T-helper 1 cell treated with Interleukin-12 subunit alpha and Interleukin-12 subunit beta and Interleukin-4 antibody, amounts not matched to agents 30 ng/mL and 1 ng/mL, for 36 hours (primary cell): ENCODE results near the gene ISY1. TPM values are rescaled to one million over a fixed set of nuclear protein-coding genes. Genes with fewer than 3 reads are reported as not detected.

Source experiments
- intact Hi-C: fragments of 100-400 bp; cut with micrococcal nuclease; formaldehyde crosslinking; loops from one replicate; pipeline ENCODE4 v1.15.1; 2024
- total RNA-seq: library from RNA; stranded (reverse); gene quantifications from 2 replicates; pipeline ENCODE4 v1.2.3, GENCODE V29; 2022

ISY1 gene
- 66.5 and 68.5 TPM in 2 replicates for total RNA-seq

DNA sequence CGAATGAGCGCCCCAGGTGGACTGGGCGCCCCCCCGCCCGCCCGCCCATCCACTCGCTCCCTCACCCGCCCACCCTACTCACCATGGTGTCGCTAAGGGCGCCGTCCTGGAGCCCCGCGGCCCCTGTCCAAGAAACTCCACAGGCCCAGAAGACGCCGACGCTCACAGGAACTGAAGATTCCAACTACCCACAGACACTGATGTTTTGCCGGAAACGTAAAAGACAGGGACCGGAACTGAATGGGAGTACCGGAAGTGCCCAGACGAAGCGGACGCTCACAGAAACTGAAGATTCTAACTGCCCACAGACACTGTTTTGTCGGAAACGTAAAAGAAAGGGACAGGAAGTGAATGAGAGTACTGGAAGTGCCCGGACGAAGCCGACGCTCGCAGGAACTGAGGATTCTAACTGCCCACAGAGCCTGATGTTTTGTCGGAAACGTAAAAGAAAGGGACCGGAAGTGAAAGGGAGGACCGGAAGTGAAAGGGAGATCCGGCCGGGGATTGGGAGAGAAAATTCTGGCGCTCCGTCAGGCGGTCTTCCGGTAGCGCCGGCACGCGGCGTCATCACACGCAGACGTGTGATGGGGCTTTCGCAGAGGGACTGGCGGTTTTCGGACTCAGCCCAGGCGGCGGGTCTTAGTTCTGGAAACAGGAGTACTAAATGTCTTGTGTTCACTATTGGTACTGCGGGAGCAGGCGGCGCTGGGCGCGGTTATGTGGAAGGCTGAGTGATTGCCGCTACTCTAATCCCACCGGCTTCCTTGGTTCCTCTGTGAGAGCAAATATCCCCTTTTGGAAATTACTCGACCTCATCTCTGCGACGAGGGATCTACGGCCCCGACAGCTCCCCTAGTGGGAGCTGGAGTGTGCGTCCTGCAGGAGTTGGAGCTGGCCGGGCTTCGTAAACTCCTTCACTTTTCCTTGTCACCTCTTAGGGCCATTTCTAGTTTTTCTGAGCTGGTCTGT lies at the start of gene ISY1:
ISY1 (minus strand) TSS at position 173 of the 969 bp plus-strand sequence; CDS start at position 85, 88 bp downstream.
- intact Hi-C loops, result loop anchor here (1.0 kb wide), 14 partner anchors 23 to 1109 kb away; partner anchors contain the start of genes CFAP92, COPG1, HMCES and RPN1

GRCh38 chr3:129207479-129207878 lies 46.6 kb upstream of the ISY1 start:
- intact Hi-C loops, result no loop called here

- intact Hi-C loops, result no loop called here
Measured at GRCh38 chr3:129205109-129205832, 44.4 kb upstream of the ISY1 start.

DNA sequence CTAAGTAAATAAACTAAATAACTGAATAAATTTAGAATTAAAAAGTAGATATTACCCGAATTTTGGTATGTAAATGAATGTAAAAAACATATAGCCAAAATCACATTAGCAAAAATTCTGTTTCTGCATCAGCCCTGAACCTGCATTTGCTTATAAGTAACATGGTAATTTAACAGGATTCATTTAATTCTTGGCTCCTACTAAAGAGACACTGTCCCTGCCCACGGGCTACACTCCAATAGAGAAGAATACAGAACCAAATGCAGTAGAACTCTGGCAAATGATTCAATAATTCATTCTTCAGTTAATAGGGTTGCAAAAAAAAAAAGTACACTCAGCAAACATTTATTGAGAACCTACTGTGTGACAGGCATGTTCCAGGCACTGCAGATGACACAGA lies 43.6 kb upstream of the ISY1 start:
- intact Hi-C loops, result no loop called here

DNA sequence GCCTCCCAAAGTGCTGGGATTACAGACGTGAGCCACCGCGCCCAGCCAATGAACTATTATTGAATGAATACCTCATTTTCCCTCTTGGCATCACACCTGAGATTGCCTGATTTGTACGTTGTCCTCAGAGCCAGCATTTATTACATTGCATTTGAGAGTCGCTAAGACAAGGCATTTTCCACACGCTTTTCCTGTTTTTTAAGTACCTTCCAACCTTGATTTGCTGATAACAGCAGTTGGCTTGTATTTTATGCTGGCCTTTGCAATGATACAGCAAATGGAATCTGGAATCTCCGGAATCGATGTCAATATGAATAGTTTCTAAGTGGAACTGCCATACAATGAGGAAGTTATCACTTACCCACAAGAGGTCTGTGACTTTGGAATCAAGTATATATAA lies 38.5 kb upstream of the ISY1 start:
- intact Hi-C loops, result no loop called here

DNA sequence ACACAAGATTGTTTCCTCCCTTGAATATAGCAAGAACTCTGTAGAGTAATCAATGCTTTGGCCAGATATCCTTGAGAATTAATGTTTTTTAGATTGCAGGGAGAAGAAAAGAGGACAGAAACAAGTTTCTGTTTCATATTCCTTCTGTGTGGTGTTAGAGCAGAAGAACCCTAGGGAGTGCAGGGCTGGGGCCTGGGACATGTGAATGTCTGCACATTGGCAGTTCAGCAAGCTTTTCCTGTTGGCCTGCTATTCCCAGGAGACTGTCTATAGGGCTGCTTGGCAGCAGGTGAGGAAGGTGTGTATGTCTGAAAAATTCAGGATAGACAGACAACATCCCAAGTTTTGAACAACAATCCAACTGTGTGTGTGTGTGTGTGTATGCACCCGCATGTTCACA lies 36.5 kb upstream of the ISY1 start:
- intact Hi-C loops, result no loop called here

- intact Hi-C loops, result no loop called here
Measured at GRCh38 chr3:129196601-129197000, 35.7 kb upstream of the ISY1 start.

GRCh38 chr3:129195731-129196256 lies 34.9 kb upstream of the ISY1 start:
- intact Hi-C loops, result no loop called here

- intact Hi-C loops, result loop anchor here (10.0 kb wide), 1 partner anchor 465 kb away; the partner anchor contains the start of gene RAB7A
Measured at GRCh38 chr3:129189793-129190192, 28.9 kb upstream of the ISY1 start.

DNA sequence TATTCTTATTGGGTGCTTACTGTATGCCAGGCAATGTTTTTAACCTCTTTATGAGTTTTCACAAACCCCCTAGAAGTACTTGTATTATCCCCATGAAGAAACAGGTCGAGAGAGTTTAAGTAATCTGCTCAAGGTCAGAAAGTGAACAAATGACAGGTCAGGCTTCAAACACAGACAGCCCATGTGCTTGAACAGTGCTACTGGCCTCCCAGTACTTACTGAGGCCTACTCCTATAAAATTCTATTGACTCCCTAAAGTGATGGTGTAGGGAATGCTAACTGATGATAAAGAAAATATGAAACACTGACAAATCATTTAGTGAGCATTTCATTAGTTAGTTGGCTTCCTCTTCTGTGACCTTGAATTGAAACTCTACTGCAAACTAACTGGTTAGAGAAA lies 27.0 kb upstream of the ISY1 start:
- intact Hi-C loops, result loop anchor here (10.0 kb wide), 1 partner anchor 463 kb away; the partner anchor contains the start of gene RAB7A

- intact Hi-C loops, result loop anchor here (2.0 to 10.0 kb wide), 3 partner anchors 53 to 461 kb away; partner anchors contain the start of gene RAB7A
Measured at GRCh38 chr3:129185783-129186182, 24.9 kb upstream of the ISY1 start.

DNA sequence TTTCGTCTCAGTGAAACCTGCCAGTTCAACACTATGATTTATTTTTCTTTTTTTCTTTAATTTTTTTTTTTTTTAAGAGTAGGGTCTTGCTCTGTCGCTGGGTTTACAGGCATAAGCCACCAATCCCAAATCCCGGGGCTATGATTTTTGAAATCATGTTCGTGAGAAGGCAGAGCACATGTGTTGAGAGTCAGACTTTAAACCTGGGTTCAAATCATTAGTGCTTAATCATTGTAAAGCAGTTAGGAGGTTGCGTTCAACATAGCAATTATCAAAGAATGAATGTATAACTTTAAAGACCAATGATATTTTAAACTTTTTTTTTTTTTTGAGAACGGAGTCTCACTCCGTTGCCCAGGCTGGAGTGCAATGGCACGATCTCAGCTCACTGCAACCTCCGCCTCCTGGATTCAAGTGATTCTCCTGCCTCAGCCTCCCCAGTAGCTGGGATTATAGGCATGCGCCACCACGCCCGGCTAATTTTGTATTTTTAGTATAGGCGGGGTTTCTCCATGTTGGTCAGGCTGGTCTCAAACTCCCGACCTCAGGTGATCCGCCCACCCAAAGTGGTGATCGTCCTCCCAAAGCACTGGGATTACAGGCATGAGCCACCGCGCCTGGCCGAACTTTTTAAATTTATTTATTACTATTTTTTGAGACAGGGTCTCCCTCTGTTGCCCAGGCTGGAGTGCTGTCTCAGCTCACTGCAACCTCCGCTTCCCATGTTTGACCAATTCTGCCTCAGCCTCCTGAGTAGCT lies 24.1 kb upstream of the ISY1 start:
- intact Hi-C loops, result loop anchor here (1.0 to 10.0 kb wide), 15 partner anchors 24 to 460 kb away; partner anchors contain the start of genes ACAD9, CFAP92, COPG1 and HMCES

DNA sequence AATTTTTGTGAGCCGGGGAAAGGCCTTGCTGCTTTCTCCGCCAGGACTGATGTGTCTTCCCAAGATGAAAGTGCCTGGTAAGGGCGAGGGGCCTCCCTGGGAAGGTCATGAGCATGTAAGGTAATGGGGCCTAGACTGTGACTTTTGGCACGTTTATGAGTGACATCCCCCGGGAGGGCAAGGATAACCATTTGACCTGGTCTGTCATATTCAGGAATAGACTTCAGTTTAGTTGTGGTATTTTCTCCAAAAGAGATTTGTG lies 23.5 kb upstream of the ISY1 start:
- intact Hi-C loops, result loop anchor here (1.0 to 10.0 kb wide), 15 partner anchors 23 to 460 kb away; partner anchors contain the start of genes ACAD9, CFAP92, COPG1 and HMCES

DNA sequence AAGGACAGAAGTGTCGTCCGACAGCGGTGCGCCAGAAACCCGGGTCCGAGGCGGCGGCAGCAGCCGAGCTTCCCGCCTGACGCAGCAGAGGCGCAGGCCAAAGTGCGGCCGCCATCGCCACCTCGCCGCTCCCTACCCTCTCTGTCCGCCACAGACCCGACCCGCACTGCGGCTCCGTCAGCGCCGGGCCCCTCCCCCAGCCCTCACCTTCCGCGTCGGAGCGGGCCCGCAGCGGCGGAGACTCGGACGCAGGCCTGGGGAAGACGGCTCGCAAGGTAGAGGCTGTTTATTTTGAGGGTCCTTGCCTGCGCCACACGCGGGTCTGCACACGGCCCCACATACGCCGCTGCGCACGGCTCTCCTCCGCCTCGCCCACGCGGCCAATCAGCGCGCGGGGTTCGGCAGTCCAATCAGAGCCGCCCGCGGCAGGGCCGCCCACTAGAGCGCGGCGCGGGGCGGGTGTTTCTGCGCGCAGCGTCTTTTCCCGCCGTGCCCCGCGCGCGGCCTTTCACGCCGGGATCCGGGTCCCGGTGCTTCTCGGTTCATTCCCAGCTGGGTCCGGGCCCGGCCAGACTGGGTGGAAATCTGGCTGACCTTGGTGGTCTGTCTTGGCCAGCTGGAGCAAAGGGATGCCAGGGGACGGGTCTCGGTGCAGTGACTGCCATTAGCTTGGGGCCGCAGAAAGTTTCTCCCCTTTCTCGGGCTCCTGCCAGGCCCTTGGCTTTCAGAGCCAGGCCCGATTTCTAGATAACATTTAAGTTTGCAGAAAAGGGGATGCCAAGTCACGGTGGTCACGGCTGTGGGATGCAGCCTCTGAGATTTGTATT lies 22.9 kb upstream of the ISY1 start, which contains the start of gene CNBP:
CNBP (minus strand) TSS at position 328 of the 827 bp plus-strand sequence. CDS start 12,139 bp downstream, outside the sequence.
- intact Hi-C loops, result loop anchor here (1.0 to 10.0 kb wide), 16 partner anchors 22 to 459 kb away; partner anchors contain the start of genes ACAD9, CFAP92, COPG1 and HMCES

DNA sequence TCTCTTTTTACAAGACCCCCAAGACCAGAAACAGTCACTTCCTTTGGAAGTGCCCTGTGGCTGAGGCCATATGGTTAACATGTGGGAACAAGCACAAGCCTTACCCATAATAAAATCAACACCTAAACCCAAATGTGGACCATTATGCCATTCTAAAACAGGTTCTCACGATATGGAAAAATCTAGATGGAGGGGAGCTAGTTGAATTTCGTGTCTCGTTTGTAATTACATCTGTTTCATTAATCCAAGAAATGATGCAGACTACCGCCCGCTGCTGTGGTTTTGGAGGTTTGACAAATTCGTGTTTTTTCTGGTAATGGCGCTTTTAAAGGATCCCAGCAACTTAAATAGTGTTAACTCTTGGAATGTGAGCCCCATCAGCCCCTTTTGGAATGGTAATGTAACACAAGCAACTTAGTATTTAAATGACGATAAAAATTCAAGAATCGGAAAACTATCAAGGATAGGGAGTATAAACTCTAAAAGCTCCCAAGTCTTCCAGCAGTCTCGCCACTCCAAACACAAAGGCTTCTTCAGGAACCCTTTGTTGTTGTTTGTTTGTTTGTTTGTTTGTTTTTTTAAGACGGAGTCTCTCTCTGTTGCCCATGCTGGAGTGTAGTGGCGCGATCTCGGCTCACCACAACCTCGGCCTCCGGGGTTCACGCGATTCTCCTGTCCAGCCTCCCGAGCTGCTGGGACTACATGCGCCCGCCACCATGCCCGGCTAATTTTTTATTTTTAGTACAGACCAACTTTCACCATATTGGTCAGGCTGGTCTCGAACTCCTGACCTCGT lies 21.7 kb upstream of the ISY1 start:
- intact Hi-C loops, result loop anchor here (1.0 to 10.0 kb wide), 5 partner anchors 62 to 458 kb away; partner anchors contain the start of genes ACAD9 and RAB7A

- intact Hi-C loops, result loop anchor here (1.0 to 10.0 kb wide), 5 partner anchors 130 to 457 kb away; partner anchors contain the start of genes ACAD9 and RAB7A
Measured at GRCh38 chr3:129181819-129182218, 21.0 kb upstream of the ISY1 start.

DNA sequence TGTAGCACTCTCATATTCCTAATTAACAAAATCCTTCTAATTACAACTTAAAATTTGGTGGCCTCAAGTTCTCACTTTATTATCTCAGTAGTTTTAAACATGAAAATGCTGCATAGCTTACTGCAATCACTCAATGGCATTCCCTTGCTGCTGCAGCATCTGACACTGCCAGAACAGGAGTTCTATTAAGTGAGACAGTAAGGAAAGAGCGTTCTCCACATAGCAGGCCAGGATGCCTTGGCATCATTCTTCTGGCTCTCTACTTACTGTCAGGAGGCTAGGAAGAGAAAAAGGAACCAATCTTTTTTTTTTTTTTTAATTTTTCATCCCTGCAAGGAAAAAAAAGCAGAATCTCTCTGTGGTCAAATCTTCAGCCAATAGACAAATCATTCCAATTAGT lies 19.6 kb upstream of the ISY1 start:
- intact Hi-C loops, result loop anchor here (5.0 to 10.0 kb wide), 4 partner anchors 128 to 456 kb away; partner anchors contain the start of genes ACAD9 and RAB7A

- intact Hi-C loops, result no loop called here
Measured at GRCh38 chr3:129176051-129176450, 15.2 kb upstream of the ISY1 start.

GRCh38 chr3:129173725-129174124 lies 12.9 kb upstream of the ISY1 start:
- intact Hi-C loops, result no loop called here
